Measurements from ENCODE around the gene FAM120AOS.
A peak's percentile ranks its signal among the peaks of the same experiment; 100 is the strongest.
"Not testable (repeated sequence)": the region's sequence is repeated elsewhere in the genome, so short reads cannot be mapped to it uniquely, and the experiment has no call there.

Gene FAM120AOS

GRCh38 chr9:93466416-93467061, 13.2 kb upstream of the FAM120AOS start:
- DNase-seq, result peak; percentile 3 to 72

DNA sequence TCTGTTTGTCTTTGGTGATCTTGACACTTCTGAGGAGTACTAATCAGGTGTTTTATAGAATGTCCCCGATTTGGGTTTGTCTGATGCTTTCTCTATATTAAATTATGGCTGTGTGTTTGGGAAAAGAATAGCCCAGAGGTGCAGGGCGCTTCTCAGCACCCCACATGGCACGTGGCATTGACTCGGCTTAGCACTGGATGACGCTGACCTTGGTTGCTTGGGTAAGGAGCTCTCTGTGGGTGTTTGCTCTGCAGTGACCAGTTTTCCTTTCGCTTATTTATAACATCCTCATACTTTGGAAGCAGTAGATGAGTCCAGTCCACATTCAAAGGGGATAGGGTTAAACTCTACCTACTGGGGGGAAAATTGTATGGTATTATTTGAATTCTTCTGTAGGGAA, 12.5 kb upstream of the FAM120AOS start:
- no peak for DNase-seq

DNA sequence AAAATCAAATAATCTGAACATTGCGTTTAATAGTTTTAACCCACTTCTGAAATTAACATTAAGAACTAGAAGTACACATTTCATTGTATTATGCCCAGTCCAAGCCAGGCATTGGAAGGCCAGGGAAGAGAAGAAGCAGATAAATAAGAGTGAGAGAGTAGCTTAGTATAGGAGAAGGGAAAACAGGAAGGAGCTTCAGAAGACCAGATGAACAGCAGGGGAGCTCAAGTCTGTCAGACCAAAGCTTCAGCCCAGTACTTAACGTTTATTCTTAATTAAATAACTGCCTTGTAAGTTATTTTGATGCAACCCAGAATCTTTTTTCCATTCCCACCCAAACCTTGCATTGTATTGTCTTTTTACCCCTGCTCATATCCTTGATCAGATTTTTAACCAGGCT, 11.5 kb upstream of the FAM120AOS start:
- no peak for DNase-seq

GRCh38 chr9:93464395-93464794, 11.0 kb upstream of the FAM120AOS start:
- no peak for DNase-seq

GRCh38 chr9:93463638-93464248, 10.4 kb upstream of the FAM120AOS start:
- DNase-seq, result no peak

- DNase-seq, result no peak
Observed at GRCh38 chr9:93461821-93462220, 8.4 kb upstream of the FAM120AOS start.

- DNase-seq, result no peak
Observed at GRCh38 chr9:93461414-93461743, 8.0 kb upstream of the FAM120AOS start.

- no peak for DNase-seq
Observed at GRCh38 chr9:93460689-93461413, 7.5 kb upstream of the FAM120AOS start.

DNA sequence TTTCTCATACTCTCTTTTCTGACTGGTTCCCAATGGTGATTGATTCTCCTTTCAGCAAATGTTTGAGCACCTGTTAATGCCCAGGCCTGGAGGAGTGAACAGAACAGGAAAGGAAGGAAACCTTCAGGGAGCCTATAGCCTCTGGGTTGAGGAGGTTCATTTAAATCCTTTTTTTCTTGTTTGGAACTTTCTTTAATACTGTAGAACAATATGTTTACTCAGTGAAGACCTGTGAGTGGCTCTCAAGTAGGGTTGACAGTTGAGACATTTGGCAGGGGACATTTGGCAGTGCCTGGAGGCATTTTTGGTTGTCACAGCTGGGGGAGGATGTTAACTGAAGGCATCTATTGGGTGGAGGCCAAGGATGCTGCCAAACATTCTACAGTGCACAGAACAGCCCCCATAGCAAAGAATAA, 6.1 kb upstream of the FAM120AOS start:
- no peak for DNase-seq

DNA sequence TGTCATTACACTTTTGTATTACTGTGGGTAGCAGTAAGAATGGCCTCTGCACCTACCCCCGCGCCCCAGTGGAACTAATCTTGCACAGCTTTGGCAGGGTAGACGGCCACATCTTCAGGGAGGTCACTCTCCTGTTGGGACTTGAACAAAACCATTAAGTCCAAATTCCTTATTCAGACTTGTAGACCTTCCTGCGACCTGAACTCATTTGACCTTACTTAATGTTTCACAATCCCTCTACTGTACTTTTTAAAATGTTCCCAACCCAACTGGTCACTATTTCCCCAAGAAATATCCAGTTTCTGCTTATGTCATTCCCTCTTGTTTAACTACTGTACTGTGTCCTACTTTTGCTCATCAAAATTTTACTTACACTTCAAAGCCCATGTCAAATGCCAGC, 5.3 kb upstream of the FAM120AOS start:
- no peak for DNase-seq

DNA sequence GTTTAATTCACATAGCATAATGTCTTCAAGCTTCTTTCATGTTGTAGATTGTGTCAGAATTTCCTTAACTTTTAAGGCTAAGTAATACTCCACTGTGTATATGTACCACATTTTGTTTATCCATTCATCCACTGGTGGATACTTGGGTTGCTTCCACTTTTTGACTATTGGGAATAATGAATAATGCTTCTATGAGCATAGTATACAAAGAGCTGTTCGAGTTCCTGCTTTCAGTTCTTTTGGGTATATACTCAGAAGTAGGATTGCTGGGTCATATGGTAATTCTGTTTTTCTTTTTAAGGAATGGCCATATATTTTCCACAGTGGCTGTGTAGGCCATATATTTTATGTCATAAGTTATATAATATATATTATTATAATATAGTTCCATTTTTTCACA, 3.6 kb upstream of the FAM120AOS start:
- no peak for DNase-seq

DNA sequence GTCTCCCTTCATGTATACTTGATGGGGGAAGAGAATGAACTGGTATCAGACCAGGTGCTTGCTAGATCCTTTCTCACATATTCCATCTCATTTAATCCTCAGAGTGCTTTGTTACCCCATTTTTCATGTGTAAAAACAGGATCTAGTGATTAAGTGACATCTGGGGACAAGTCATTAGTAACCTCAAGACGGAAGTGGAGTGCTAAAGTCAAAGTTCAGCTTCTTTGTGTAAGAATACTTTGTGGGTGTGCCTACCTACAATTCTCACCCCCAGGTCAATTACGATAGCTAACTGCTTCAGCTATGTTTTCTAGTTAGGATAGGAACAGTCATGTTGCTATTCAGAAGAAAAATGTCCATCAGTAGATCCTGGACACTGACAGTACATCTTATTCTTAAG, 3.1 kb upstream of the FAM120AOS start:
- no peak for DNase-seq

GRCh38 chr9:93456022-93456421, 2.6 kb upstream of the FAM120AOS start:
- no peak for DNase-seq

DNA sequence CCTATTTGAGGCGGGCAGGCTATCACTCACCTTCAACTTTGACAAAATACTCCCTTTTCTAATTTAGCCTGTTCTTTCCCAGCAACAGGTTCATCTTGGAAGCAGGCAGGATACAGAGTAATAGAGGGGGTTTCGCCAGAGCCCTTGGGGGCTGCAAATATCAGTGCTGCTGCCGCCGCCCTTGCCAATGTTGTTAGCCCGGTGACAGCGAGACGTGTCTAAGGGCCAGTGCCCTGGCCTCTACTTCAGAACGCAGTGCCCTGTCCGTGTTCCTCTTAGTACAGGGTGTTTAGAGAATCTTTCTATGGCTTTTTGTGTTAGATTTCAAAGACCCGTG, 703 bp downstream of the FAM120AOS start:
- peak in 1 of 2 experiments; percentile 32 for DNase-seq

GRCh38 chr9:93451849-93452709, 1.3 kb downstream of the FAM120AOS start:
- peak in 1 of 2 experiments; percentile 43 for DNase-seq

DNA sequence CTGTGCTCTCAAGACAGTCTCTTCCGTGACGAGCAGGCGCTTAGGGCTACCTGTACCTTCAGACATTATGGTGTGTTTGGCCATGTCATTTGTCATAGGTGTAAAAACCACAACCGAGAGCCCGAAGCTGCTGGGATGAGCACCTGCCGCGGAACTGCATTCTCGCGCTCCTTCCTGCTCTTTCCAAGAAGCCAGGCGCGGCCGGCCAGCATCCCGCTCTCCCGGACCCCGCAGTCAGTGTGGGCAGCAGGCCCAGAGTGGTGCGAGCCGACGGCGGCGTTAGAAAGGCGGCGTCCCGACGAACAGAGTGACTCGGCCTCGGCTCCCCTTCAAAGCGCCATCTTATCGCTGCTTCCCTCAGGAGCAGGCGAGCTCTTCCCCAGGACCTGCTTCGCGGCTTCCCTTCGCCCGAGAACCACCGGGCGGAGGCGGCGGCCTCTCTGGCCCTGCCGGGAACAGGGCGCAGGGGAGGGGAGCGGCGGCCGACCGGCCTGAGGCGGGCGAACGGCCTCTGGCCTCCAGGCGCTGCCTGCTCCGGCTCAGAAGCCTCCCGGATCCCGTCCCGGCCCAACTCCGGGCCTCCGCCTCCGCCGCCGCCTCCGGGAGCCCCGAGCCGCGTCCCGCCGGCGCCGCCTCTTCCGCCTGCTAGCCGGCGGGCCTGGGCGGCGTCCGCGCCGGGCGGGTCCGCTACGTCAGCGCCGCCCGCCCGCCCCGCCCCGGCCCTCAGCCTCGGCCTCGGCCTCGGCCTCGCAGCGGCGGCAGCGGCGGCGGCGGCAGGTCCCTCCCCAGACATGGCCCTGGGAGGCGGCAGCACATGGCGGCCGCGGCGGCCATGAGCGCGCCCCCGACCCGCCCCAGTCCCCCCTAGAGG, 2.2 kb downstream of the FAM120AOS start, which contains the start of gene FAM120A:
FAM120A (plus strand) TSS at position 741 of the 871 bp plus-strand sequence. CDS start 231 bp downstream, outside the sequence.
- peak; percentile 43 to 82 for DNase-seq

DNA sequence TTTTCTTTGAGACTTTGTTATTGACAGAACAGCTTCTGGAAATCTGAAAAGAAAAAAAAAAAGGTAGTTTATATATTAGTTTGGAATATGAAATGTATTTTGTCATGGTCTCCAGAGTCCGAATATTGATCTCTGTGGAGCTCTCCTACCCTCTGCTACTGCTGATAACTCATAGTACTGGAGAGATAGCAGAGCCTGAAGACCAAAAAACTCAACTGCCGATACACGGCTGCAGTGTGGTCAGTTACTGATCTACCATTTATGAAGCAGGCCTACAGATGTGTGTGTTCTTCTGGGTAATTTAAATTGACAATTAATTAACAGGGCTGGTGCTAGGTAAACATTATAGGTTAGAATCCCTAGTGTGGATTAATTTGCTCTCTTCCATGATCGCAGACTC, 5.7 kb downstream of the FAM120AOS start:
- no peak for DNase-seq

DNA sequence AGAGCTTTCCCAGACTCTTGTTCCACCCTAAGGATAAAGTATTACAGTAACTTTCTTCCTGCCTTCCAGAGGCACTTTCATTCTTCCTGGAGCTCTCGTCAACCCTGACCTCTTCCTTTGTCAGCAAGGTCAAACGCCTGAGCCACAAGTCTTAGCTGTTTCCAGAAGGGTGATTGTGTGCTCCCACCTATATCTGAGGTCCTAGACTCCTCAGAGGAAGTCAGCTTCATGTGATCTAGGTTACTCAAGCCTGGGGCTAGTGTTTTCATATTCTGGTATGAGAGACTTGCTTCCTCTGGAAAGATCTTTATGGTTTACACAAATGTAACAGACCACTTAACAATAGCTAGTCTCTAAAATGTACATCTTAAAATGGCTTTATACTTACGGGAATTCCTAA, 7.3 kb downstream of the FAM120AOS start:
- DNase-seq, result no peak

GRCh38 chr9:93440896-93441580, 12.3 kb downstream of the FAM120AOS start:
- no peak for DNase-seq

DNA sequence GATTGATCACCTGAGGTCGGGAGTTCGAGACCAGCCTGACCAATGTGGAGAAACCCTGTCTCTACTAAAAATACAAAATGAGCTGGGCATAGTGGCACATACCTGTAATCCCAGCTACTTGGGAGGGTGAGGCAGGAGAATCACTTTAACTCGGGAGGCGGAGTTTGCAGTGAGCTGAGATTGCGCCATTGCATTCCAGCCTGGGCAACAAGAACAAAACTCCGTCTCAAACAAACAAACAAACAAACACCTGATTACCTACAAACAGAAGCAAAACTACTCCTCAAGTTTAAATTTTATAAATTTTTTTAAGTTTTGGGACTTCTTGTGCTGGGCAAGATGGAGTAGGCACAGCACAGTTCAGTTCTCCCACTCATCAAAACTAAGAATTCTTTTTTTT, 14.1 kb downstream of the FAM120AOS start:
- DNase-seq, result not testable (repeated sequence)

DNA sequence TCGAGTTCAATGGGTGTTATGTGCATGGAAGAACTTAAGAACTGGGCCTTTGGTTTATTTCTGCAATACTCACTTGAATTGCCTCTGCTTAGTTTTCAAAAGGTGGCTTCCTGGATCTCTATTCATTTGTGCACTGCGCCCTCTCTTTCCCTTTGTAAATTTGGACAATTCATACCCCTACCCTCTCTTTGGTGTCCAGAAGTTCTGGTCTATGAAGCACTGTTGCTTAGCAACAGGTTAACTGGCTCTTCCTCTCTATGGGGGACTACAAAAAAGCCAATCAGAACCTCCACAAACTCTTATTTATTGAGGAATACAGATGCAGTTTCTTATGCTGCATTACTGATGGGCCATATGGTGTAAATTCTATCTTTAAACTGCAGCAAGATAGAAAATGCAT, 15.4 kb downstream of the FAM120AOS start:
- no peak for DNase-seq
